GM18909 (cell line): ENCODE measurements around the gene MS4A4A.
"Not testable (repeated sequence)": the region's sequence is repeated elsewhere in the genome, so short reads cannot be mapped to it uniquely, and the experiment has no call there.

Experiments
- ATAC-seq: cut with Tn5 transposase; IDR thresholded peaks from one replicate; pipeline ENCODE4 v1.9.1; 2021; ENCODE audit warnings: mild to moderate bottlenecking; ENCODE audit not compliant: unreplicated experiment, poor library complexity

MS4A4A gene

DNA sequence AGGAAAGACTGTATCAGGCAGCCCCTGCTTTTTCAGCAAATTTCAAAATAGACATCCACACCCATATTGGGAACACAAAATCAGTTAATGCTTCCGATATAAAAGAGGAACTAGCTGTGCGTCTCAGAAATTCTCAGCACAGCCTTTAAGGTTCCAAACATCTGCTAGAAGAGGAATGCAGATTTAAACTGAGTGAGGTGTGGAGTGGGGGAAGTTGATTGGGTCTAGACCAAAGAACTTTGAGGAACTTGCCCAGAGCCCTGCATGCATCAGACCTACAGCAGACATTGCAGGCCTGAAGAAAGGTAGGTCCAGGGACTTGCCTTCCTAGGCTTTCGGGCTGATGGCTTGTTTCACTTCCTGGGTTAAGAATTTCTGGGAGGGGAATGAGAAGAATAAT, at the start of gene MS4A4A:
Gene MS4A4A (plus strand): TSS at position 255 of the 400 bp plus-strand sequence. CDS start 10 bp downstream, at position 265.
- no peak for ATAC-seq

DNA sequence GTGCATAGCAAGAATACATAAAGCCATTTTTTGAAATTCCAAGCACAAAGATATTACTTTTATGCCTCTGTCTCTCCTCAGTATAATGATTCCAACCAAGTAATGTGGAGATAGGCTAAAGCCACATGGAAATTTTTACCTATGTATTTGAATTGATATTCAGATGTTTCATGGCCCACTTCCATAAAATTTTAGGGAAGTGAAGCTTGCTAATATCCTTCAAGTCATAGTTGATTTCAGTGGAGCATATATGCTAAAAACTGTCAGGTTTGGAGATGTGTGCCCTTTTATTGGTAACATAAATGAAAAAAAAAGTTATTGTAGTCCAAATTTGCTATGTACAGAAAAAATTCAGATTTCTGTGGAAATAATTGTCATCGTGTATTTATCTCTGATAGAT, 49.8 kb upstream of the MS4A4A start:
- ATAC-seq = no peak

DNA sequence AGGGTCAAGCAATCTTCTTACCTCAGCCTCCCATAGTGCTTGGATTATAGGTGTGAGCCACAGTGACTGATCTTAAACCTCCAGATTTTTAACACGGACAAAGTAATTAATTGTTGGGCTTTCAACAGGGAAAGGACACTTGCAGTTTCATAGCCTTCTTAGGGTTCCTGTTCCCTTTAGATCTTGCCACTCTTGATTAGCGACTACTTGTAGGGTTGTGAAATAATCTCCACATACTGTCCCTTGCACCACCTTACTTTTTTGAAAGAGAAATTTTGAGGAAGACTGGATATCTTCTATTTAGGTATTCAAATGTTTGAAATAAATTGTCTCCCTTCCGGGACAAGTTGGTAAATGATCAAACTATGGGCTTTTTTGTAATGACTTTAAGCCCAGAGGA, 45.1 kb upstream of the MS4A4A start:
- no peak for ATAC-seq

DNA sequence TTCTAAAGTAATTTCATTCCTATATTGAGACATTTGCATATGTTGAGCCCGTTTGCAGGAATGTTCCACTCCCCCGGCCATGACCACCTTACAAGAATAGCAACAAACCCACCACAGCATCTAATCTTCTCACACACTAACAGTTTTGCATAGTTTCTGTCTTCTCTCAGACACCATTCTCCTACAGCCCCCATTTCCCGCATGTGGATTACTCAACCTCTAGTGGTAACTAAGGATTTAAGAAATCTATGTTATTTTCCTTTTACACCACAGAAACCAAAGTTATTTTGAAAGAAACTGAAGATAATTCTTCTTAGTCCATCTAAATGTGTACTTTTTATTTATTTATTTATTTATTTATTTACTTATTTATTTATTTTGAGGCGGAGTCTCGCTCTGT, 39.8 kb upstream of the MS4A4A start:
- ATAC-seq = no peak

DNA sequence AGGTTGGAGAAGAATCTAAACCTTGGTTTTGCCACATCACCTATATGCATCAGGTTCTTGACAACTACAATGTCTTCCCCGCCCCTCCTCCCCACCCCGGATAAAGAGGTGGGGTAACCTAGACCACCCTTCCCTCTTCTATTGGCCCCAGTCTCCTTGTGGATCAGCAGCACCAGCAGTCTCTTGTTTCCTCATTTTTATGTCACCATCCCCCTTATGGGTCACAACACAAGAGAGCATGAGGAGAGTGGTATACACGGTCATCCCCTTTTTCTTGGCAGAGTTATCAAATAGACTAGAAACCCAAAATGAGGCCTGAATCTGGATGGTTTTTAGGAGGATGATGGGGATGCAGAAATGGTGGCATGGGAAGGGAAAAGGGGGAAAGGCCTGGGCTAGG, 38.7 kb upstream of the MS4A4A start:
- no peak for ATAC-seq

DNA sequence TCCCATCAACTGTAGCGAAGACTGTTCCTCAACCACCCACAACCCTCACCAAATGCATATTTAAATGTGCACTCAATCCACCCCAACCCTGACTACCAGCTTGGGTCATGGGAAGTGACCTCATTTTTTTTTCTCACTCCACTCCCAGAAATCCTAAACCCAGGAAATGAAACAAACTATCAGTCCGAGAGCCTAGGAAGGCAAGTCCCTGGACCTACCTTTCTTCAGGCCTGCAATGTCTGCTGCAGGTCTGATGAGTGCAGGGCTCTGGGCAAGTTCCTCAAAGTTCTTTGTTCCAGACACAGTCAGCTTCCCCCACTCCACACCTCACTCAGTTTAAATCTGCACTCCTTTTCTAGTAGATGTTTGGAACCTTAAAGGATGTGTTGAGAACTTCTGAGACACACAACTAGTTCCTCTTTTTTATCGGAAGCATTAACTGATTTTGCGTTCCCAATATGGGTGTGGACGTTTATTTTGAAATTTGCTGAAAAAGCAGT, 37.7 kb upstream of the MS4A4A start, which contains the start of gene MS4A4E:
Gene MS4A4E (minus strand): TSS at position 398 of the 500 bp plus-strand sequence. CDS start 13,082 bp downstream, outside the sequence.
- no peak for ATAC-seq

DNA sequence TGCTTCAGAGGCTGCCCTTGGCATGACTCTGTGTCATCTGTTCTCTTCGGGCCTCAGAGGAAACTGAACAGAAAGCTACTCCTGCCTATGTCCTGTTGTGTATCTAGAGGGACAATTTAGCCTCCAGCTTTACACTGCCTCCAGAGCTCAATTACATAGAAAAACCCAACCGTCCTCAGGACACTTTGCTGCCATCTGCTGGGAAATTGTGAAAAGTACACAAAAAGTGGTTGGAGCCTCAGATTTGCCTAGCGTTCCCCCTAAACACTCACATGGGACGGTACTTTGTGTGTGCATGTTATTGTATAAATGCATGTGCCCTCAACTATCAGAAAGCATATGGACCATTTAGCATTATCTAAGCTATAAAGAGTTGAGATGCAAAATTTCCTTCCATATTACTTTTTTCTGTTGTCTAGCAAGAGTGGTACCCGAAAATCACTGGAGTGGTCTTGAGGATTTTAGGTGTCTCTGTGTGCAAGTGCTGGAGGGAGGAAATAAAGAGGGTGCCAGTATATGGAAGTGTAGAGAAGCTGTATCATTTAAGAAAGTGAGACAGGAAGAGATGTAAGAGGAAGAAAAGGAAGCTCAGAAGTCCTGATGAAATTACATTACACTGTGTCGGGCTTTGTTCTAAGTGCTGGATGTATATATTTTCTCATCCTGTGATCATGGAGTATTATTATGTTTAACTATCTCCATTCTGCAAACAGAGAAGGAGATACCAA, 28.8 kb upstream of the MS4A4A start:
- ATAC-seq = no peak

DNA sequence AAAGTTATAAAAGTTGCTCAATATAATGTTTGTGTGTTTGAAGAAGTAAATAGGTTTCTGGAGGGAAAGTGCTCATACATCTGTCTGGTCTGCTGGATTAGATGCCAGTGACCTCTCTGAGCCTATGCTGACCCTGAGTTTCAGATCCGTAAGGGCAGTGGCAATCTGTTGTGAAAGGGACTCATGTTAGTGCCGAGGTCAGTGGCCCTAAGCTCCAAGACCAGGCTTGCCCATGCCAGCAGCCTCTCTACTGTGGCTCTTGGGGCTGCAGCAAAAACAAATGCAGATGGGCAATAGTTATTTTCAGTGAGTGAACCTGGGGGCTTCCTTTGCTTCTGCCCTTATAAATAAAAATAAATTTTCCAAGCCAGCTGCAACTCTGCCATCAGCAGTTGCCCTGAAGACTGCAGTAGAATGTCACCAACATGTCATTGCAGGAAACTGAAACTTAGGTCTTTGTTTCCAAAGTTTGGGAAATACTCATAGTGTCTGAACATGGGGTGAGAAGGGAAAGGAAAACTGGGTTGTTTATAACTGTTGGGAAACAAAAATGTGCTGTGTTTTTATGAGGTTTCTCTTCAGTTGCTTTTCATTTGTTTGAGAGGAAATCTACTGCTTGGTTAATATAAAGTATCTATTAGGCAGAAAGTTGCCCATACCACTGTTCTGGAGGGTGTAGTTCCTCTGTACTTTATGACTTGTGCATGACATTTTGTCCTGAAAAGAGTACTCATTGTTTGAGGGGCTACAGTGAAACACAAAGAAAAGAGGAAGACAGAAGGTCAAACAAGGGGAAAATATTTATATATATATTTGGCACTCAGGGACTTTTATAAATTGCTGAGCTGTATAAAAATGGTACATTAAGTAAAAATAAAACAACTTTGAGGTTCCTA, 28.0 kb upstream of the MS4A4A start:
- no peak for ATAC-seq

DNA sequence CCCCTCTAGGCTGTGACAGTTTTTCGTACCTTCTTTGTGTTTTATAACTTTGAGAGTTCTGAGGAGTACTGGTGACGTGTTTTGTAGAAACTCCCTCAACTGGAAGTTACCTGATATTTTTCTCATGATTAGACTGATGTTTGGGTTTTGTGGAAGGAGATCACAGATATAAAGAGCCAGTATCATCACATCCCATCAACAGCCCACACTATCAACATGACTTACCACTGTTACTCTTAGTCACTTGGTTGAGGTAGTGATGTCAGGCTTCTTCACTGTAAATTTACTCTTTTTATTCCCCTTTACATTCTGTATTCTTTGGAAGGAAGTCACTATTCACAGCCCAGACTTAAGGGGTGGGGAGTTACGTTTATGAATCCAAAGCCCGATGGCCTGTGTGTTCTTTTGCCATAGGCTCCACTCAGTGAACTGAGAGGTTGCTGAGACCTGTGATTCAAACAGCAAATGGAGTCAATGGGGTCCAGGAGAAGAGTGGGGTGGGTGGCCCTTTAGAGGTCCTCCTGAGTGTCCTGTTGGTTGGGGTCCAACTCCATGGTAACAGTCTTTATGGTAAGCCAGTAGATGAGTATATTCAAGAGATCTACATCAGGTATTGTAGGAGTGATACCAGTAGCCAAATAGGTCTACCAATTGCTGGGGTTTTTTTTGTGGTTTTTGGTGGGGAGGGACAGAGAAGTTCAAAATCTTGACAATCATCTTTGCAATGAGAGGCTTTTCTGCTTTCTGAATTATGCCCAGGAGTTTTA, 22.3 kb upstream of the MS4A4A start:
- no peak for ATAC-seq

DNA sequence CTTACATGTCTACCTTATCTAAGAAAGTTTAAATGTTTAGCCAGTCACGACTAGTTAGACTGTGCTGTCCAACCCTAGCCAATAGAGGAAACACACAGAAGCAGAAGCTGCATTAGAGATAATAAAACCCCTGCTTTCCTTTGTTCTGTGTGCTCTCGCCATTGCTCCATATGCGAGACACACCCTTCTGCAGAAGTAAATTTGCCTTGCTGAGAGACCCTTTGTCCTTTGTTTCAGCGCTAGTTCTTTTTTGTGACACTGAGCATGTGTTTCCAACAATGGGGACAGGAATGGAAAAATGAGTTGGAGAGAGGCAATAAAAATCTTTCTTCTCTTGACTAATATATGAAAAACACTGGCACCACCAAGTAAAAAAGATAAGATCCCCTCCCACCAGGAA, 19.5 kb upstream of the MS4A4A start:
- ATAC-seq = no peak

DNA sequence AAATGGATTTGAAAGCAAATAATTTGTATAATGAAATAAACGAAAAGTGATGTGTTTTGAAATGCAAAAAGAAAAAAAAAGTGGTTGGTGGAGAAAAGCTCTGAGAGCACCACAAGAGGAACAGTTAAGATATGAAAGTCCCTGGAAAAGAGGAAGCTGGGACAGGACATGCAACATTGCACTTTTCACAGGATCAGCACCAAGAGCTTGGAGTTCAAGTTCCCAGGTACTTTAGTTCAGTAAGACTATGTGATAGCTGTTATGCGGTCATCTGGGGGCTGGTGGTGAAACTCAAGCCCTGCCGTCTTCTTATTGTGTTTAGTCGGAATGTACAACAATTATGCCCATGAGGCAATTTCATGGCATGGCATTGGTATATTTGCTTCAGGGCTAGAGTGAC, 17.1 kb upstream of the MS4A4A start:
- no peak for ATAC-seq

DNA sequence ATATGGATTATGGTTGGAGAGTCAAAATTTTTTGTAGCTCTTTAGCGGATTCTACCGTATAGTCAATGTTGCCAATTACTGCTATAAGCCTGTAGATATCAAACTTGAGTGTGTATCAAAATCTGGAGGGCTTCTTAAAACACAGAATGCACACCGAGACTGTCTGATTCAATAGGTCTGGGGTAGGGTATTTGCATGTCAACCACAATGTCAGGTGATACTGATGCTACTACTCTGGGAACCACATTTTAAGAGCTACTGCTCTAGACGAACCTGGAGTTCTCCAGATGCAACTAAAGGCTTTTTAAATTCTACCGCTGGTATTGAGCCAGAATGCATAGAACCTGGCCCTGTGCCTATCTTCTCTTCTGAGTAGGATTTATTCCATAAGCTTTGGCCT, 15.8 kb upstream of the MS4A4A start:
- ATAC-seq = no peak

DNA sequence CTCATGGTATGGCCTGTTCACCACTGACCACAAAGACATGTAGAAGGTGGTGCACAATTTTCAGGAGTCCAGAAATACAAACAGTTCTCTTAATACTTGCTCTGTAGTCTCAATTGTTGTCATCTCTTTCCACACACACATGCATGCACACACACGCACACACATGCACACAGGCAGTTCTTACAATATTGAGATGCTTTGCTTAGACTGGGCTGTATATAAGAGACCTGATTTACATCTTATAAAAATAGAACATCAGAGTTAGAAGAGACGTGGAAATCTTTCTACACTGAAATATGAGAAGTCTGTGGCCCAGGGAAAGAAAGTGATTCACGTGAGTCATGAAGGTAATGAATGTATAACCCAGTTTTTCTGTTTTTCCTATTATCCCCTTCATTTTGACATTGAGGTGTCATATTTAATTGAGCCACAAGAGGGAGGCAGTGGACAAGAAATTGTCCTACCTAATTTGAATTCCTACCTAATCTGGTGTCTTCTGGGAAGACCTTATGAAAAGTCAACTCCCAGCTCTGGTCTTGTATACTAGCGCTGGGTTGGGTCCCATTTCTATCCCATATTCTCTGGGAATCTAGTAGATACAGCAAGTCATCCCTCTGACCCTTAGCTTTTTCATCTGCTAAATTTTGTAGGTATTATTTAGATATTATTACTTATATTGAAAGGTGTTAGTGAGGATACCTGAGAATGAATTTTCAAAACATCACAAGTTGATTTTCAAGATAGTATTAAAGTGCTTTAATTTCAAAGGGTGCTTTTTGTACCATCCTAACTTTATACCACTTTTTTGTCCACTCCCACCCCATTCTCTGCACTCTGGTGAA, 14.9 kb upstream of the MS4A4A start:
- ATAC-seq = no peak

DNA sequence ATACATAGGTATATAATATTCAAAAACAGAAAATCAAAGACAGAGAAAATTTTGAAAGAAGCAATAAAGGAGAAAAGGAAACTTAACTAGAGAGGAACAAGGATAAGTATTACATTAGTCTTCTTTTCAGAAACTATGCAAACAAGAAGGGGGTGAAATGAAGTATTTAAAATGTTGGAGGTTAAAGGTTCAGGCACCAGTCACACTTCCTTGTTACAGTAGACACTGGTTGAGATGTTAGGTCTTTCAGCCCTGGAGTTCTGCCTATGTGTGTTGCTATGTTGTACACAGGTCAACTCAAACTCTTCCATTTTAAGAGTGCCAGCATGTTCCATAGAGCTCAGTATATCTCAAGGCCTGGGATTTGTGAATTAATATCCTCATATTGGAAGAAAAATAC, 6.0 kb upstream of the MS4A4A start:
- no peak for ATAC-seq

DNA sequence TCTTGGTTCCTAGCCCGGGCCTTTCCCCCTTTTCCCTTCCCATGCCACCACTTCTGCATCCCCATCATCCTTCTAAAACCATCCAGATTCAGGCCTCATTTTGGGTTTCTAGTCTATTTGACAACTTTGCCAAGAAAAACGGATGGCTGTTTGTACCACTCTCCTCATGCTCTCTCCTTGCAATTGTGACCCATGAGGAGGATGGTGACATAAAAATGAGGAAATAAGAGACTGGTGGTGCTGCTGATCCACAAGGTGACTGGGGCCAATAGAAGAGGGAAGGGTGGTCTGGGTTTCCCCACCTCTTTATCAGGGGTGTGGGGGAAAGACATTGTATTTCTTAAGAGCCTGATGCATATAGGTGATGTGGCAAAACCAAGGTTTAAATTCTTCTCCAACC, 1.0 kb downstream of the MS4A4A start:
- ATAC-seq = no peak

DNA sequence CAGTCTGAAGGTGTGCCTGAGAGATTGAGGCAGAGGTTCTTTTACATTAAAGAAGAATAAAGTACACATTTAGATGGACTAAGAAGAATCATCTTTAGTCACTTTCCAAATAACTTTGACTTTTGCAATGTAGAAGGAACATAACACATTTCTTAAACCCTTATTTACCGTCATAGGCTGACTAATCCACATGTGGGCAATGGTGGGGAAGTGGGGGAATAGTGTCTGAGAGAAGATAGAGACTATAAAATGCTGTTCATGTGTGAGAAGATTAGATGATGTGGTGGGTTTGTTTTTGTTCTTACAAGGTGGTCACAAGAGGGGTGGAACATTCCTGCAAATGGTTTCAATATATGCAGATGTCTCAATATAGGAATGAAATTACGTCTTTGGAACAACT, 1.8 kb downstream of the MS4A4A start:
- ATAC-seq = no peak

DNA sequence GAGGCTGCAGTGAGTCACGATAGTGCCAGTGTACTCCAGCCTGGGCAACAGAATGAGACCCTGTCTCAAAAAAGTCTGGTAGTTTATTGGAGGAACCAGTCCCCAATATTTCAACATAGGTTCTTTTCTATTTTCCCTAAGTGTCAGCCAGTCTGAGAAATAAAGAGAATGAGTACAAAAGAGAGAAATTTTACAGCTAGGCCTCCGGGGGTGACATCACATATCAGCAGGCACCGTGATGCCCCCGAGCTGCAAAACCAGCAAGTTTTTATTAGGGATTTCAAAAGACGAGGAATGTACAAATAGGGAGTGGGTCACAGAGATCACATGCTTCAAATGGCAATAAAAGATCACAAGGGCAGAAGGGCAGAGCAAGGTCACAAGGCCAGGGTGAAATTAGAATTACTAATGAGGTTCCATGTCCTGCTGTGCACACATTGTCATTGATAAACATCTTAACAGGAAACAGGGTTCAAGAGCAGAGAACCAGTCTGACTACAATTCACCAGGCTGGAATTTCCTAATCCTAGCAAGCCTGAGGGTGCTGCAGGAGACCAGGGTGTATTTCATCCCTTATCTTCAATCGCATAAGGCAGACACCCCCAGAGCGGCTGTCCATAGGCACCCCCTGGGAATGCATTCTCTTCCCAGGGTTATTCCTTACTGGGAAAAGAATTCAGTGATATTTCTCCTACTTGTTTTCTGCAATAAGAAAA, 5.1 kb downstream of the MS4A4A start:
- not testable (repeated sequence) for ATAC-seq

DNA sequence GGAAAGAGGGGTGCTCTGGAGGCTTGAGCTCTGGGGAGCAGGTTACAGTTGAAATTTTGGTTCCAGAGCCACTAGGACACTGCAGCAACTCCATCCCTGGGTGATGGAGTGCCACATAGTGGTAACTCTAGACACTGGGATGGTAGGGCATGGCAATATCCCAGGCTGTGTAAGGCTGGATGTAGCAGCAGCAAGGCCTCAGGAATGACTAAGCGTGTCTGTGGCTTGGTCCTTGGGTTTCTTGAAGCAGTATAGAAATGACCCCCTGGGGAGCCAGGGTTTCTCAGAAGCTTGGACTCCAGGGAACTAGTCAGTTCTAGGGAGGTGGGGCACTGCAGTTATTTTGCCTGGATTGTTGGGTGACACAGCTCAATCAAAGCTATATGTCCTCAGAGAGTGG, 8.1 kb downstream of the MS4A4A start:
- no peak for ATAC-seq

DNA sequence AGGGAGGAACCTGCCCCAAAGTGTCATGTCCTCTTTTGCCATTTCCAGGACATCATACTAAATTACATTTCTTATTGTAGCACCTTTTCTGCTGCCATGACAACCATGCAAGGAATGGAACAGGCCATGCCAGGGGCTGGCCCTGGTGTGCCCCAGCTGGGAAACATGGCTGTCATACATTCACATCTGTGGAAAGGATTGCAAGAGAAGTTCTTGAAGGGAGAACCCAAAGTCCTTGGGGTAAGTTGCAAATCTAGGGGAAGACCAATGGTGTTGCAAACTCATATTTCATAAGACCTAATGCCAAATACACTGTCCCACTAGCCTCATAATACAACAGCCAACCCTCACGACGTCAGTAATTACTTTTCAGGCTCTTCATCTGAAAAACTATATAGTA, 11.7 kb downstream of the MS4A4A start:
- no peak for ATAC-seq
